ENCODE results near the gene HPX.
"Not testable (repeated sequence)": the region's sequence is repeated elsewhere in the genome, so short reads cannot be mapped to it uniquely, and the experiment has no call there.

Gene HPX

GRCh38 chr11:6413791-6414201 is 27.0 kb downstream of the HPX start:
- DNase-seq: no peak

- DNase-seq: no peak
Observed at GRCh38 chr11:6411594-6412031, 29.2 kb downstream of the HPX start.

GRCh38 chr11:6410695-6411430 is 29.9 kb downstream of the HPX start:
- no peak for DNase-seq

DNA sequence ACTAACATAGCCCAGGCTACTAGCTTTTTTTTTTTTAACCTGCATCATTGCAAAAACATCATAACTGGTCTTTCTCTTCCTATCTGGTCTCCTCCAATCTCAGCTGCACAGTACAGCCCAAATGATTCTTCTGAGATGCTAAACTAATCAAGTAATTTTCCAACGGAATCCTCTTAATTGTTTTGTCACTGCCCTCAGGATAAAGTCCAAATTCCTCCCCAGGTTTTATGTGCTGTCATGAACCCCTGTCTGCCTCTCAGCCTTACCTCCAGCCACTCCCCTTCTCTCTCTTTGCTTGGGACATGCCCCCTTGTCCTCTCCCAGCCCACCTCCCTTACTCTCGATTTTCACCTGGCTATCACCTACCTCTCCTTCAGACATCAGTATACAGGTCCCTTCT is 34.4 kb downstream of the HPX start:
- DNase-seq: no peak

- no peak for DNase-seq
Observed at GRCh38 chr11:6405846-6406245, 34.9 kb downstream of the HPX start.

DNA sequence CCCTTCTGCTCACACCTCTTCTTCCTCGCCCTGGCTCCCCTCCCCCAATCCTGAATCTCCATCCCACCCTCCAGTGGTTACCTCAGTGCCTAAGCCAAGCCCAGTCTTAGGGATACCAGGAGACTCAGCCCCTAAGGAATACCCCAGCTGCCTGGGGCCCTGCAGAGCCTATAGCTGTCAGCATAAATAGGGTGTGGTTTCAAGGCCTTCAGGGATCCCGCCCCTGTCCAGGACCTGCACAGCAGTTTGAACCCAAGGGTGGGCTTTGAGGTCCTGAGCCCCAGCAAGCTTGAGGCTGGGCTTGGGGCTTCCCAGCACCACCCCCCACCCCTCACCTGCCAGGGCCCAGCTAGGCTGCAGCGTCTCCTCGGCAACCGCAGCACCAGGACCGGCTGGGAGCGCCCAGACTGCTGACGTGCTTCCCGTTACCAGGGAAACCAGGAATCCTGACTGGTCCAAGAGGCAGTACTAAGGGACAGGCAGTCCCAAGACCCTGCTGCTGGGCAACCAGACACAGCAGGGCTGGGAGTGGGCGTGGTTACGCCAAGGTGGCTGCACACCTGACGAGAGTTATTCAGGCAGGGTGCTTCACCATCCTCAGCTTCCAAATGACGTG is 35.6 kb downstream of the HPX start:
- no peak for DNase-seq

DNA sequence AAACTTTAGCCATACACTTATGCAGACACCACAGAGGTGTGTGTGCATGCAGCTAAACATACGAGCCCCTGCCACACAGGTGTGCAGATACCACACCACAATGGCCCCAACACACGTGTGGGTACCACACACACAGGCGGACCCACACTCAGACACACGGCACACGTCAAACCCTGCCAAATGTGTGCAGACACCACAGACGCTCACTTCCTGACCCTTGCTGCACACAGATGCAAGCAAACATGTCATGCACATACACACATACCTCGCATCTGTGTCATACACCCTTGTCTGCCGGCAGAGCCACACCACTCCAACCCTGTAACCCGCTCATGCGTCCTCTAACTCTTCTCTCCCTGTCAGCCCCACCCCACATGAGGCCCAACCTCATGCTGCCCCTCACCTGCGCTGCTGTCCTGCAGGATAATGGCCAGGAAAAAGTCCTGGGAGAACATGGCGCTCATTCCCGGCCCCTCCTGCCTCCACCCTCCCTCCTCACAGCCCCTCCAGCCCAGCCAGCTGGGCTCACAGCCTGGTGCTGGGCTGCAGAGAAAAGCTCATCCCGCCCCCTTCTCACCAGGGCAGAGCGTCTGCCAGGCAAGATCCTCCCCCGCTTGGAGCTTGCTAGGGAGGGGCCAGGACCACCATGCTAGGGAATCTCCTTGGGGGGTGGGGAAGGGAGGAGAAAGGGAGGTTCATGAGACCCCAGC is 36.3 kb downstream of the HPX start:
- DNase-seq: no peak

DNA sequence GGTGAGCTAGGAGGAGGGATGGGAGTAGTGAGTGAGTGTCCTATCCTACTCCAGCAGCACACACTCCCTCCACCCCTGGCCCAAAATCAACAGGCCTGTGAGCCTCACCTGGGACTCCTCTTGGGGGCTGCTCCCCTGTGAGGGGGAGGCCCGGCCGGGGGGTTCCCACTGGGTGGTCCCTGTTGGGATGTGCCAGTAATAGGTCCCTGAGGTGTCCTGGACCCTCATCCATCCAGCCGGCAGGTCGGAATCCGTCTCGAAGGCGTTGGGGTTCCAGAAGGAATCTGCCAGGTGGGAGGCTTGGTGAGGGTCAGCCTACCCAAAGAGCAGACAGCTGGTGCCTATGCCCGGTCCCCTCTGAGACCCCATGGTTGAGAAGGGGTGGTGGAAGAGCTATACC is 37.2 kb downstream of the HPX start:
- DNase-seq: no peak

DNA sequence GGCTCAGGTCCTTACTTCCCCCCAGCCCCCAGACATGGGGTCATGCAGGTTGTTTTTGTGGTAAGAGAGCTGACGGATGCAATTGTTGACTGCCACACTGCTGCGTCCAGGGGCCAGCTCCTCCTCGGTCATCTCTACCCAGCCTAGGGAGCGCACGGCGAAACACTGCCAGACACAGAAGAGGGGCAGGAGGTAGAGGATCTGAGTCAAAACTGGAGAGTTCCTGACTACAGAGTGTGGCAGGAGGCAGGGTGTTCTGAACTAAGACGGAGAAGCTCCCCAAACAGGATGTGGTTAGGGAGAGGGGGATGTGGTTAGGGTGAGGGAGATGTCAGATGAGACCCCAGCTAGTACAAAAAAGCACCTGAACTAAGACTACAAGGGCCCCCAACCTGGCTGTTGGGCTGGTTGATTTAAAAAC is 38.2 kb downstream of the HPX start:
- peak; percentile 48 for DNase-seq

DNA sequence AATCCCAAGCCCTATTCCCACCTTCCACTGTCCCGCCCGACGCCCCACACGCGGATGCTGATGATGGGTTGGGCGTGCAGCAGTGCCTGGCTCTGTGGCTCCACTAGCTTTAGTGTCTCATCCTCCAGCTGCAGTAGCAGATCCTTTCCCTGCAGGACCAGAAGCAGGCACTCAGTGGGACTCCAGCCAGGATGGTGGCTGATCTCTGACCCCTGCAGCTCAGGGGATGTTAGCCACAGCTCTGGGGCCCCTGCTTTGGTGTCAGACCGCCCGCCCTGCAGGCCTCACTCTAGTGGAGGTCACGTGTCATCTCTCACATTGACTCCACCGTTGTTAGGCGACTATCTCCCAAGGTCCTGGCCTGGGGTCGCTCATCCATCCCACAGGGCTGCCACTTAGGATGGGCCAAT is 38.7 kb downstream of the HPX start:
- no peak for DNase-seq

GRCh38 chr11:6401464-6401863 is 39.3 kb downstream of the HPX start:
- no peak for DNase-seq

DNA sequence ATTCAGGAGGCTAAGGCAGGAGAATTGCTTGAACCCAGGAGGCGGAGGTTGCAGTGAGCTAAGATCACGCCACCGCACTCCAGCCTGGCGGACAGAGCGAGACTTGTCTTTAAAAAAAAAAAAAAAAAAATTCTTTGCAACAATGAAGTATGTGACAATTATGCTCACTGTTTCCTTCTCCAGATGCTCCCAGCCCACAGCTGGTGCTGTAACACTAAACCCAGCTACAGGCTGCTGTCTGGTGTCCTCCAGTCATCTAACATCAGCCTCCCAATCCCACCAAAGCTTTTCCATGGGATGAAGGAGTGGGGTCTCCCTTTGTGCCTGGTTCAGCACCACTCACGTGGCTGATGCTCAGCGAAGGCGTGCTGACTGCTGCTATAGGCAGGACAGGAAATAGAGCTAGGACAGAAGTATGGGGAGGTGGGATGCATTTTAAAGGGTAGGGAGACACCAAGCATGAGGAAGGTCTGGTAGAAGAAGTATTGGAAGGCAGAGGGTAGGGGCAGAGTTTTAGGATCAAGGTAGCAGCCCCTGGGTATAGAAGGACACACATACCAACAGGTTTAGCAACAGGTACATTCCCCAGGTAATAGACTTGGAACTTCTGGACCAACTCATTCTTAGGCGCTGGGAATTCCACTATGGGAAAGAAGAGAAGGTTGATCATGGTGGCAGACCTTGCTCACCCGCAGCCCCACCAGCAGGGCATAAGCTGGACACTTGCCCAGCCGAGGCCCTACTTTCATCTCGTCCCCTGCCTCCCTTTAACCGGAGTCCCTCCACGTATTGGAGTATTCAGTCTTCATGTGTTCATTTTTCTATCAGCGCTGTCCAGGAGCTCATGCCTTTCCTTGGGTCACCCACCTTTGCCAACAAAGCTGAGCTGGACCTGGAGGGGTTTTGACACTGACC is 40.1 kb downstream of the HPX start:
- DNase-seq: no peak

DNA sequence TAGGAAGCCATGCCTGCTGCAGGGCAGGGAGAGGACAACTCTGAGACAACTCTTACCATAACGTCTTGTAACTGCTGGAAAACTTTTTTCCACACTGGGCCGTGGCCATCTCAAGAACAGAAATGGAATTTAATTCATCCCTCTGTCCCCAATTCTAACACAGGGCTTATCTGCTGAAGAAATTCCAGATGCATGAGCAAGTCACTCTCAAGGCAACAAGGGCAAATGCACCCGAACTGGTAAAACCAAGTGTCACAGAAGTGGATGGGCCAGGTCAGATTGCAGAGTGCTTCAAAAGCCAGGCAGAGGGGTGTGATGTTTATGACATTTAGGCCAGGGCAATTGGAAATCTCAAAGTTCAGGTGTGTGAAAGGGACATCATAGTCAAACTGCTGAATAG is 43.2 kb downstream of the HPX start:
- no peak for DNase-seq

DNA sequence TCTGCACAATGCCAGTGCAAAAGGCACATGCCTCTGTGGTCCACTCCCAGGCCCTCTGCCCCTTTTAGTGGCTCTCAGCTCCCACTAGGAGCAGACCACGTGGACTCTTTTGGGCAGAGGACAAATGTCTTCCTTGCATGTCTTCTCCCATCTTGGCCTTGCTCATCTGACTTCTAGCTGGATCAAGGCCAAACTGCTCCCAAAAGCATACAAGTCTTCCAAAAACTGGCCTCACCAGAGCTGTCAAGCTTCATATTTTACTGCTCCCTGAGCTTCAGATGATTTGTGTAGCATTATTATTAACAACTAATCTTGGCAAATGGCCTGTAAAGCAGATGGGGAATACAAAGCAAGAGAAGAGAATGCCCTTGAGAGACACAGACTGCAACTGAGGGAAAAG is 43.6 kb downstream of the HPX start:
- no peak for DNase-seq

- no peak for DNase-seq
Observed at GRCh38 chr11:6395470-6396060, 45.2 kb downstream of the HPX start.

- no peak for DNase-seq
Observed at GRCh38 chr11:6393989-6394670, 46.7 kb downstream of the HPX start.

DNA sequence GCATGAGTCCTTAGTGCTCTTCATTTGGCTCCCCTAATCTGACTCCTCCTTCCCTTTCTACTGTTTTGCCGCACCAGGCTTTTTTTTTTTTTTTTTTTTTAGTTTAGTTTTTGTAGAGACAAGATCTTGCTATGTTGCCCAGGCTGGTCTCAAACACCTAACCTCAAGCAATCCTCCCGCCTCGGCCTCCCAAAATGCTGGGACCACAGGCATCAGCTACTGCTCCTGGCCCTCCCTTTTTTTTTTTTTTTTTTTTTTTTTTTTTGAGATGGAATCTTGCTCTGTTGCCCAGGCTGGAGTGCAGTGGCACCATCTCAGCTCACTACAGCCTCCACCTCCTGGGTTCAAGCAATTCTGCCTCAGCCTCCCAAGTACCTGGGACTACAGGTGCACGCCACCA is 48.5 kb downstream of the HPX start:
- DNase-seq: not testable (repeated sequence)

GRCh38 chr11:6391537-6392134 is 49.2 kb downstream of the HPX start:
- no peak for DNase-seq

DNA sequence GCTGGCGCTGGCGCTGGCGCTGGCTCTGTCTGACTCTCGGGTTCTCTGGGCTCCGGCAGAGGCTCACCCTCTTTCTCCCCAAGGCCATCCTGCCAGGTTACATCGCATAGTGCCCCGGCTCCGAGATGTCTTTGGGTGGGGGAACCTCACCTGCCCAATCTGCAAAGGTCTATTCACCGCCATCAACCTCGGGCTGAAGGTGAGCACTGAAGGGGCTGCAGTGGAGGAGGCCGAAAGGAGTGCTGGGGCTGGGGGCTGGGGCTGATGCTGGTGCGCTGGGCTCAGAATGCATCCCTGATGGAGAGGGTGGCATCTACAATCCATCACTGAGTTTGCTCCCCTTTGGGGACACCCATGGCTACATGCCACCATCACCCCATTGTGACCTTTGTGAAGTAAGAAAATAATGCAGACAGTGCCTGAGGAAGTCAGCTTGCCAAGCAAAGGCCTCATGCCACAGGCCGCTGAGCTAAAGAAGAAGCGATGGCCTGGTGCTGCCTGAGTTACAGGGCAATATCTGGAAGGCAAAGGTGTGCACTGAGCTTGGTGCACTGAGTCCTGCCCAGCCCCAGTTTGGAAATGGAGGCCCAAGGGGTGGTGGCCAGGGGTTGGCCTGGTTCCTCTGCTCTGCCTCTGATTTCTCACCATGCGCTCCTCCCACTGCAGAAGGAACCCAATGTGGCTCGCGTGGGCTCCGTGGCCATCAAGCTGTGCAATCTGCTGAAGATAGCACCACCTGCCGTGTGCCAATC is 49.9 kb downstream of the HPX start:
- DNase-seq: no peak

DNA sequence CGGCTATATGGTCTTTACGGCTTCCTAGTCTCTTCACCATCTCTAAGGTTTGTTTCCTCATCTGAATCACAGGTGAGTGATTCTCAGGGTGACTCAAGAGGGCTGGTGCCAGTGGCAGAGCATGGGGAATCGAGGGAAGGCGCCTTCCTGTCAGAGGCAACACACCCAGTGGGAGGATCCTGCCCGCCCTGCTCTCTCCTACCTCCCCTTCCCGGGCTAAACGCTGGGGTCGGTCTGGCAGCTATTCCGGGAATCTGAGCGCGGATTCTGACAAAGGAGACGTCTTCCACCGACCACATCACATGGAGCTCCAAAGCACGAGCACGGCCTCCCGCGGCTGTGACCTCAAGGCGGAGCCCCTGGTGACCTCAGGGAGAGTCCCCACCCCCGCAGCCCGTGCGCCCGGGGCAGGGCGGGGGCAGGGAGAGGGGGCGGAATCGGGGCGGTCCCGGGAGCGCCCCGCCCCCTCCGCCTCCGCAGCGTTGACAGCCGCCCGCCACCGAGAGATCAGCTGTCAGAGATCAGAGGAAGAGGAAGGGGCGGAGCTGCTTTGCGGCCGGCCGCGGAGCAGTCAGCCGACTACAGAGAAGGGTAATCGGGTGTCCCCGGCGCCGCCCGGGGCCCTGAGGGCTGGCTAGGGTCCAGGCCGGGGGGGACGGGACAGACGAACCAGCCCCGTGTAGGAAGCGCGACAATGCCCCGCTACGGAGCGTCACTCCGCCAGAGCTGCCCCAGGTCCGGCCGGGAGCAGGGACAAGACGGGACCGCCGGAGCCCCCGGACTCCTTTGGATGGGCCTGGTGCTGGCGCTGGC is 50.7 kb downstream of the HPX start, which contains the start of gene SMPD1:
TSS of gene SMPD1 (plus strand) at position 570 of the 813 bp plus-strand sequence. CDS start at position 695, 125 bp downstream.
- peak; percentile 85 for DNase-seq
